ENCODE data around the gene ARHGEF19. TPM values are rescaled to one million over a fixed set of nuclear protein-coding genes. Genes with fewer than 3 reads are reported as not detected.

The ARHGEF19 gene
- polyA plus RNA-seq, 1 experiment = 11.6 TPM

DNA sequence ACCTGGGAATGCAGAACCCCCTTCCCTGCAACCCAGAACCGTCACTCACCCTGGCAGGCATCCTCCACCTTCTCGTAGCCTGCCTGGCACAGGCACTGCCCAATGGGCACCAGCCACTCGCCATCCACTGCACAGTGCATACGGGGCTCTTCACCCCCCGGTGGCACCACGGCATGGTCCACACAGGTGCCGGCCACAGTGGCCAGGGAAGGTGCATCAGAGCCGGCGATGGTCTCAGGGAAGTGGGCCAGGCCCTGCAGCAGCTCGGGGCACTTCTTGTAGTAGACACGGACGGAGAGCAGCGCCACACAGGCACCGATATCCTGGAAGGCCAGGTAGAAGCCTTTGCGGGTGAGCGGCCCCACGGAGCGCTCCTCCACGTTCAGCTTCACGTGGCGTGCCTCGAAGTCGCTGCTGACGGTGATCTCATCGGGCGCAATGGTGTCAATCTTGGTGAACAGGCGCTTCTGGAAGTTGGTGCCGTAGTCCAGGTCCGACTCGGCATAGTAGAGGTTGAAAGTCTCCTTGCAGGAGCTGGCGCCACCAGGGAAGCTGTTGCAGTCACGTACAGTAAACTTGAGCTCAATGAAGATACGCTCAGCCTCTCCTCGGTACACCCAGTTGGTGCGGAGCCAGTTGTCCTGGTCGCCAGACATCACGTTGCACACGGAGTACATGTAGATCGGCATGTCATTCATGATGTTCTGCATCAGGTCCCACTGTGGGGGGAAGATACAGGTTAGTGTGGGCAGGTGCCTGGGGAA lies 63.9 kb downstream of the ARHGEF19 start:
- ChIA-PET POLR2A (no interaction called here), CTCF (interaction anchor here (1.0 to 13.9 kb wide), 4 partner anchors 9 to 75 kb away, joined by 4 to 179 read pairs (median 6); partner anchors contain the start of gene FAM131C)
- Histone ChIP-seq H3K27me3 (ENCODE audit: control insufficient read depth, insufficient read depth, low read length) (no peaks in the 10 kb centered on the region), H3K36me3 (ENCODE audit: control insufficient read depth, insufficient read depth, low read length) (peaks cover 24% of the 10 kb centered on the region), H3K4me3 (ENCODE audit: low read depth, low read length) (no peak overlapping the region)
- DNase-seq (ENCODE audit: low read depth) = no peak
- TF ChIP-seq, protein P1, sequence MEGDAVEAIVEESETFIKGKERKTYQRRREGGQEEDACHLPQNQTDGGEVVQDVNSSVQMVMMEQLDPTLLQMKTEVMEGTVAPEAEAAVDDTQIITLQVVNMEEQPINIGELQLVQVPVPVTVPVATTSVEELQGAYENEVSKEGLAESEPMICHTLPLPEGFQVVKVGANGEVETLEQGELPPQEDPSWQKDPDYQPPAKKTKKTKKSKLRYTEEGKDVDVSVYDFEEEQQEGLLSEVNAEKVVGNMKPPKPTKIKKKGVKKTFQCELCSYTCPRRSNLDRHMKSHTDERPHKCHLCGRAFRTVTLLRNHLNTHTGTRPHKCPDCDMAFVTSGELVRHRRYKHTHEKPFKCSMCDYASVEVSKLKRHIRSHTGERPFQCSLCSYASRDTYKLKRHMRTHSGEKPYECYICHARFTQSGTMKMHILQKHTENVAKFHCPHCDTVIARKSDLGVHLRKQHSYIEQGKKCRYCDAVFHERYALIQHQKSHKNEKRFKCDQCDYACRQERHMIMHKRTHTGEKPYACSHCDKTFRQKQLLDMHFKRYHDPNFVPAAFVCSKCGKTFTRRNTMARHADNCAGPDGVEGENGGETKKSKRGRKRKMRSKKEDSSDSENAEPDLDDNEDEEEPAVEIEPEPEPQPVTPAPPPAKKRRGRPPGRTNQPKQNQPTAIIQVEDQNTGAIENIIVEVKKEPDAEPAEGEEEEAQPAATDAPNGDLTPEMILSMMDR (IDR thresholded peaks at IDR 0.05; ENCODE audit: insufficient read depth, low read depth, low read length) = no peak

Small RNA genes within 50 kb of the gene (small RNA-seq; reads per million reads assigned to genes)
- not detected for gene MT1XP1 (ENCODE audit: insufficient read length, low read depth, low replicate concordance)

Other genes starting within 250 kb of the ARHGEF19 start
- gene ZBTB17, start 236.6 kb downstream of the ARHGEF19 start, polyA plus RNA-seq (2011; rRNA removed) = 23.4 and 43.3 TPM in 2 replicates
- not detected in 2 replicates for gene SRARP, start 208.4 kb downstream of the ARHGEF19 start, polyA plus RNA-seq (2011; rRNA removed)
- gene HSPB7, start 194.6 kb downstream of the ARHGEF19 start, polyA plus RNA-seq (2011; rRNA removed) = 32.5 and 66.6 TPM in 2 replicates
- gene CLCNKA, start 190.6 kb downstream of the ARHGEF19 start, polyA plus RNA-seq (2011; rRNA removed) = 0.20 and 0.28 TPM in 2 replicates
- gene CLCNKB, start 168.9 kb downstream of the ARHGEF19 start, polyA plus RNA-seq (2011; rRNA removed) = 0.42 and 0.83 TPM in 2 replicates
- 0.34 and 0.47 TPM in 2 replicates for gene FAM131C, start 139.0 kb downstream of the ARHGEF19 start, polyA plus RNA-seq (2011; rRNA removed)
- gene EPHA2, start 56.6 kb downstream of the ARHGEF19 start, polyA plus RNA-seq (2011; rRNA removed) = 13.6 and 26.5 TPM in 2 replicates
- gene CPLANE2, start 24.5 kb upstream of the ARHGEF19 start, polyA plus RNA-seq (2011; rRNA removed) = 4.3 and 8.3 TPM in 2 replicates
- gene FBXO42, start 139.8 kb upstream of the ARHGEF19 start, polyA plus RNA-seq (2011; rRNA removed) = 19.7 and 31.7 TPM in 2 replicates
- 94.9 and 125 TPM in 2 replicates for gene SZRD1, start 154.6 kb upstream of the ARHGEF19 start, polyA plus RNA-seq (2011; rRNA removed)
- not detected in 2 replicates for gene SPATA21, start 224.8 kb upstream of the ARHGEF19 start, polyA plus RNA-seq (2011; rRNA removed)
- 102 and 111 TPM in 2 replicates for gene NECAP2, start 228.1 kb upstream of the ARHGEF19 start, polyA plus RNA-seq (2011; rRNA removed)

Measured in BJ (cell line).